ENCODE measurements around the gene GORASP1.

The GORASP1 gene

DNA sequence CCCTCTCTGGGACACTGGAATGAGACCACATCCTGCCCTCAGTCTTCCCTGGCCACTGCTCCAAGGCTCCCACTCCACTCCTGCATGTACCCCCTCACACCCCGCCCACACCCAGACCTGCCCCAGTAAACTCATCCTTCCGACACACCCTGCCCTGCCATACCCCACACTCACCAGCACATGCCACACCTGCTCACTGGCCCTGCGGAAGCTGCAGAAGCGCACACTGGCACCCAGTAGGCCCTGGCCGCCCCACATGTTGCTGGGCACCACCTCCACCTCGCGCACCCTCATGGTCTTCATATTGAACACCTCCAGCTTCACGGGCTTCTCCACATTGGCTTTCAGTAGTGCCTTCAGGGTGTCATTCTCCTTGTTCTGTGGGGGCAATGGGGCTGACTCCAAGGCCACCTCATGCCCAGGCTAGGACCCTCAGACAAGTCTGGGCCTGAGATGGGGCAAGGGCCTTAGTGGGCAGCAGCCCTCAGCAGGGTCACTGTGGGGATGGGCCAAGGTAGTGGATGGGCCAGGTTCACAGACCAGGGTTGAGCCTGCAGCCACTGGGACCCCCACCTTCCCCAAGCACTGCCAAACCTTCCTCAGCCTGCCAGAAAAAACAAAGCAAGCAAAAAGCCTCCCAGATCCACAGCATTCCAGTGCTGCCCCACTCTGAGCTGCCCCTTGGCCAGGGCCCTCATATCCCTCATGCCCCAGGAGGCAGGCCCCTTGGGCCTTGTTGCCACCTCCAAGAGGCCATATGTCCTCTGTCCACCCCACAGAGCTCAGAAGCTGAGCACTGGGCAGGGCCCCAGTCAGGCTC is 4.7 kb downstream of the GORASP1 start:
- DNase-seq (ENCODE audit: low read depth in 2 of 2) = no peak

DNA sequence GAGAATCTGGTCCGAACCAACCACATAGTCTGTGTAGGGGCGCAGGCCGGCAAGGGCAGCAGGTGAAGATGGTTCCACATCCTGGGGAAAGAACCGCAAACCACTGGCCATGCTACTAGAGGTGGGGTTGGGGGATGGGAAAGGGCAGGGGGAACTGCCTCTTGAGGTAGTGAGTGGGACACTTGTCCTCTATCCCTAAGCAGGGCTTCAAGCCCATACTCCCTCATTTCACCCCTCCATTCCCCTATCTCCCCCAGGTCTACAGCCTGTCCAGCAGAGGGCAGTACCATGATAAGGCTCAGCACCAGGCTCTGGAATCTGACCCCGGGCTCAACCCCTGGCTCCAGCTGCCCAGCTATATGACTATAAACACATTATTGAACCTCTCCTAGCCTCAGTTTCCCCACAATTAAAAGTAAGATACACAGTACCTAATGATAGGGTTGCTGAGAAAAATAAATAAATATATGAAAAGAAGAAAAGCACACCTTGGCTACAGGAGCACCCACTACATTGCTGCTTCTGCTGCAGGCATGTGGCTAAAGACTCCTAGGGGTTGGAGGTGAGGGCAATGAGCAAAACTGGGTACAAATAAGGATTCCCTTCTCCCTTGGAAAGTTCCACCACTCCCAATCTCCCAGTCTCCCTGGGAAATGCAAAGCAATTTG is 6.3 kb downstream of the GORASP1 start:
- DNase-seq (ENCODE audit: low read depth in 2 of 2) = no peak

DNA sequence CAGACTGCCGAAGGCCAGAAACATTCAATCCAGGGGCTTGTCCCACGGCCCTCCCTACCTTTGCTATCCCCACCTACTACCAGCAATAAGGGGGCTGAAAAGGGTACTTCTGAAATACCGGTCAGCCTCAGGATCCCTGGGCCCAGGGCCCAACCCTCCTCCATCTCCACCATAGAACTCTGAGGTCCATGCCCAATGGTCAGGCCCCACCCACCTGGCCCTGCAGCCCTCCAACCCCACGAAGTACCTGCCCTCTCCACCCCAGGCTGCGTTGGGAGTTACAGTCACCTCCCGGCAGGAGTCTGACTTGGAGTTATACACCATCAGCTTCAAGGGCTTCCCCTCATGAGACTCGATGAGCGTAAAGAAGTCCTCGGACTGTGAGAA is 6.9 kb downstream of the GORASP1 start:
- DNase-seq (ENCODE audit: low read depth in 2 of 2) = no peak

DNA sequence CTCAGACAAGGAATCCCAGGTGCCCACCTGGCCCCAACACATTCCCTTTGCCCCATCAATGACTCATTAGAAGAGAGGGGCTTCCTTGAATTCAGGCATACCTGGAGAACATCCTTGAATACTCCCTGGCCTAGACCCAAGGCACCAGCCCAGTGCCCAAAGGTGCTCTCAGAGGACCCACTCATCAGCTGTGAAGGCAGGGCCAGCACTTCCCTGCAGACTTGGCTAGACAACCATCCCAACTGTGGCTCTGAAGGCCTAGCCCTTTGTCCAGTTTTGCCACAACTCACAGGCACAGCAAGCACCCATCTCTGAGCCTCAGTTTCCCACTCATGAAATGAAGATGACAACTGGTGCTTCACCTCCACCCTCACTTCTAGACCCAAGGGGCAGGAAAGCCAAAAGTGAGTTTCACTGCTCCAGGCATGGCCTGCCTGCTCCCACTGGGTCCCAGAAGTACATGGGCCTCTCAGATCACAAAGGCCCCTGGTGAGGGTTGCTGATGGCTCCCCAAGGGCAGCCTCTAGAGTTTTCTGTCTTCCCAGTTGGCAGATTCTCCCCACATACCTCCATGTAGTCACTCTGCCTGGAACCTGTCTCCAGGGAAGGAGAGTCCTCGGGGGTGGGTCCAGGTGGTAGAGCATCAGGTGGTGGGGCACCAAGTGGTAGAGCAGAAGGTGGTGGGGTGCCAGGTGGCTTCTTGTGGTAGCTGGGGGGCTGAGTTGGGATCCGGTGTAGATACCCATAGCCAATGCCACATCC is 7.5 kb downstream of the GORASP1 start:
- DNase-seq (ENCODE audit: low read depth in 2 of 2) = no peak

DNA sequence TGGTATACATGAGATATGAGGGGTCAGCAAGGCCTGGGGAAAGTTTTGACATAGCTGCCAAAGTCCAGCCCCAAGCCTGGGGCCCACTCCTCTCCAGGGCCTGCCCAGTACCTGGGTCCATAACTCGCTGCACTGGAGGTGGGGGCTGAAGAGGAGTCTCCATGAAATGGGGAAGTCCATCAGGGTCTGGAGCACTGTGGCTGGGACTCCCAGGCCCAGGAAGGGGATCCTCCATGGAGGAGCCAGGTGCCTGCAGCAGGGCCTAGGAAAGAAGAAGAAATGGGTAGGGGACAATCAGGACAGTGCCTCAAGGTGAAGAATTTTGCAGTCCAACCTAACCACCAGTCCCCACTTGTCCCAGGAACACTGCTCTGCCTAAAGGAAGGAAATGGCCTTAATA is 8.2 kb downstream of the GORASP1 start:
- DNase-seq (ENCODE audit: low read depth in 2 of 2) = no peak

DNA sequence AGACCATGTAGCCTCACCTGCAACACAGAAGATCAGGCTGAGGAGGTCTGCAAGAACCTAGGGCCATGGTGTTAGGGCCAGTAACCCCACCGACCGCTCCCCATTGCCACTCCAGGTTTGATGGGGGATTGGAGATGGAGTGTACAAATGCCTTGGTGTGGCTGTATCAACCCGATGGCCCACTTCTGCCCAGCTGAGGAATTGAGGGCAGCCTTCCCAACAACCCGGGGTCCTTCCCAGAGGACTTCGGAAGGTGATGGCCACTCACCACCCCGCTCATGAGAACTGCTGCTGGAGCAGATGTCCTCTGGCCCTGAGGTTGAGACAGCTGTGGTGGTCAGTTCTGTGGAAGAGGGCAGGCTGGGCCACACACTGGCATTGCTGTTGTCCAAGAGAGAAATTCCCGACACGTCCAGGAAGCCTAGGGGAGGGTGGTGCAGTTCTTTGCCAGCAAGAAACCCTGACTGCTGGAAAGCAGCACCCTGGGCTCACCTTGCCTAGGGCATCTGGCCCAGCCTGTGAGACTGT is 8.9 kb downstream of the GORASP1 start:
- DNase-seq (ENCODE audit: low read depth in 2 of 2) = no peak

DNA sequence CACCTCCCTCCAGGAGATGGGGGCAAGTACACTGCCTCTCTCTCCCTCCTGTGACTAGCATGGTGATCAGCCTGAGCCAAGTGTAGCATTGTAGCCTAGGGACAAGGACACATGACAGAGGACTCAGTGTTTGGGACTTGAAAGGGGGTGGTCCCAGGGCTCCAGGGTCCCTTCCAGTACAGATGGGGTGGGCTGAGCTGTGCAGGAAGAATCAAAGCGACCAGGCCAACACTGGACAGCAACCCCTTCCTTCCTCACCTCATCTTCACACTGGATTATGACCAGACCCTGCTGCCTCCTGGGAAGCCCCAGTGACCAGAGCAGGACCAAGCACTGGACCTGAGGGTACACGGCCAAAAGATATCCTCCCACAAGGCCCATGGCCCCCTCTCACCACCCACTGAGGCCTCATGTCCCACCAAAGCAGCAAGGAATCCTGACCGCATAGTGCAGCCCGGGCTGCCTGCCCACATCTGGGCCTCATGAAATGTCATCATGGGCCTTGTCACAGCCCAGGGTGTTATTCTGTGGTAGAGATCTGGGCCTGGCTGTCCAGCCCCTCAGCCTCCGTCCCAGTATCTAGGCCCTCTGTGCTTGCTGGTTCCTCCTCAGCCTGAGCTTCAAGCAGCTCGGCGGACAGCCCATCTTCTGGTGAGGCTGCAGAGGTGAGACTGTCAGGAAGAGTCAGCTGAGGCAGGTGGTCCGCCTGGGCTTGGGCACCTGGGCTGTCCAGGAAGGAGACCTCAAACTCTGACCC is 9.5 kb downstream of the GORASP1 start:
- DNase-seq (ENCODE audit: low read depth in 2 of 2) = no peak

DNA sequence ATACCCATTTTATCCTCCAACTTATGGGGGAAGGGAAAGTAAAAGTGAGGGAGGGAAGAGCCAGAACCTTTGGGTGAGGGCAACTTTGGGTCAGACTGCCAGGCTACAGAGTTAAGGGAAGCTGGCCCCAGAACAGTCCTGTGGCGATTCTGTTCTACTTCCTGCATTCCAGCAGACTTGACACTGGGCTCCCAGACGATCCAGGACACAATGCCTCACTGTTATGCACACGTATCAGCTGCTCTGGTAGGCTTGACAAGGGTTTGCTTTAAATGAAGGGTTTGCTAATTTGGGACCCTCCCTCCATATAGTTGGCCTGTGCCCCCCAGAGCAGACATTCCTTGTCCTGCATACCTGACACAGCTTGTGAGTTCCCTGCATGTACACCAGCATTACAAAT is 10.7 kb downstream of the GORASP1 start:
- no peak for DNase-seq (ENCODE audit: low read depth in 2 of 2)

DNA sequence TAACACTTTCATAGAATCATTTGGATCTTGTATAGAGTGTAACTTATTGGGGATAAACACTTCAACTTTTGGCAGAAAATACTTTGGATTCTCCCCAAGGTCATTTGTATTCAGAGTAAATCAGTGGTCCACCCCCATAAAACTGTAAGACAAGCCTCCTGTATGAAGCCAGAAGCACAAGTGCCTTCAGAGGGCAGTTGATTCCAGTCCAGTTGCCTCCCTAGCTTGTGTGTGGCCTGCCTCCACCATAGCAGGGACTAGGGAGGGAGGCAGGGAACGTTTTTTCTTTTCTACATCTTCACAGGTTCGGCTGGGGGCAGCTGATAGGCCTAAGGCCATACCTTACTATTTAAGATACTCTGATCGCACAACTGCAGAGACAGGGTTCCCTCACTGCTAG is 11.6 kb downstream of the GORASP1 start:
- DNase-seq (ENCODE audit: low read depth in 2 of 2) = no peak

DNA sequence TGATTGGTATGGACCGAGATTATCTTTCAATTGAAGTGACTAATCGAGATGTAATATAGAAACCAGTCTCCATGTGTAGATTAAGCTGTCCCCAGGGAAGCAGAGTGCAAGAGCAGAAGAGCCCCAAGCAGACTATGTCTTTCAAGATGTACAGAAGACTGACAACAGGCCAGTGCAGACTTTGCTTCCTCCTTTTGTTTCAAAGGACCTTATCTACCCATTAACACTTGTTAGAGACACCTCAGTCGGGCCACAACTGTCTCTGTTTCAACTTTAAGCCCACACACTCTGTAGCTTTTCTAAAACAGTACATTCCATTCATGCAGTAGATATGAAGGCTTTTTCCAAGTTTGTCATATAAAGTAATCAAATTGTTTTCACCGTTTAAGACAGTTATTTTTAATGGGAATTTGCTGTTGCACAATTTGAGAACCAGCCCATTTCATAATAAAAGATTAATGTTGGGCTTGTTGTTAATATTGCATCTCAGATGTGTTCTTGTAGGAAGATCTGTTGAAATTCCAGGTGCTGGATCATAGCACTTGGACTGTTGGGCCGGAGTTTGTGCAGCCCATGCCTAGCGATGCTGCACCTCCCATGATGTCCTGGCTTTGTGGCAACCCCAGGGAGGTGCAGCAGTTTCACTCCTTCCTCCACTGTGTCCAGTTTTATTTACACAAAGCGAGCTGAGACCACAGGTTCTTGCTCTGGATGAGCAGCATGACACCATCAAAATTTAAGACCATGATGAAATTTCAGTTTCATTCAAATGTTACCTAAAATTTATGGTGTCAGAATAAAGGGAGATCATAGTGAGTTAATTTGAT is 12.4 kb downstream of the GORASP1 start:
- DNase-seq (ENCODE audit: low read depth in 2 of 2) = no peak

DNA sequence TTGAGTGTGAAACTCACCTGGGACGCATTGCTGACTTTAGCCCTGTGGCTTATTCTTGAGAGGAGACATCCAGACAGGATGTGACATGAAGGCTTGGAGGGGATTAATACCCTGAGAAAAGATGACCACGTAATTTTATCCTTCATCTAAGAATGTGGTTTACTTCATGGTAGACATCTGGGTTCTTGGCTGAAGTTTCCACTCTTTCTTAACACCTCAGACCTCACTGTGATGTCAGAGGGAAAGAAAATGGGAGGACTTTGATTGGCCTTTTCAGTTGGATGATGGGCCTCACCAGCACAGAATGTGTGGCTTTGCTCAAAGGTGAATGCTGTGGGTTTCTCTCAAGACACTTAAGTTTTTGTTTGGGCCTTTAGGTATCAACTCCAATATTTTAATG is 16.5 kb downstream of the GORASP1 start:
- no peak for DNase-seq (ENCODE audit: low read depth in 2 of 2)

DNA sequence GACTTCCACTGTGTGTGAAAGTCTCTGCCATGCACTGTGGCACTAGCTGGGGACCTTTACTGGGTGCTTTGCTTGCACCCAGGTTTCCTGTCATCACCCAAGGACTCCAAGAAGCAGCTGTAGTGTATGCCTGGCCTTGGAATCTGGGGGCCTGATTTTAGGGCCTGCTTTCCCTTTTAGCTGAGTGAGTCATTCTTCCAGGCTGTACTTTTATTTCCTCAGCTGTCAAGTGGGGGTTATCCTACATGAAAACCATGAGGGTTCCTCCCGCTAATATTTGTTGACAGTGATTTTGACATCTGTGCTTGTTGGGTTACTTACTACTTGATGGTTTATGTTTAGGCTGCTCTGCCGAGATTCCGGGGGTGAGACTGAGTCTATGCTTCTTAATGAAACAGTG is 18.5 kb downstream of the GORASP1 start:
- DNase-seq (ENCODE audit: low read depth in 2 of 2) = no peak

DNA sequence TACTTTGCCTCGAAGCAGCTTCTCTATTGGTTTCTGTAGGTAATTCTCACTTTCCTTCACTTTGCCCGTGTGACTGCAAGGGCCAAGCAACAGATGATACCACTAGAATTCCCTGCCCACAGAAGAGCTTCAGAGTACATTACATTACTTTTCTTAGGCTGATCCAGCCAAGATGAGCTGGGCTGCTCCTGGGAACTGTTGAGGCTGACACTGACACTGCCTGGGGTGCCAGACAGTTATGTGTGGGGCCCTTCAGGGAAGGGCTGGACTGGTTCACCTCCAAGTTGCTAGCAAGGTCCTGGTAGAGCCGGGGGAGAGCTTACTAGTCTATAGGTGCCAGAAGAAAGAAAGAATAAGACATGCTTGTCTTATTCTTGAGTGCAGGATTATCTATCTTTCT is 19.0 kb downstream of the GORASP1 start:
- DNase-seq (ENCODE audit: low read depth in 2 of 2) = no peak

DNA sequence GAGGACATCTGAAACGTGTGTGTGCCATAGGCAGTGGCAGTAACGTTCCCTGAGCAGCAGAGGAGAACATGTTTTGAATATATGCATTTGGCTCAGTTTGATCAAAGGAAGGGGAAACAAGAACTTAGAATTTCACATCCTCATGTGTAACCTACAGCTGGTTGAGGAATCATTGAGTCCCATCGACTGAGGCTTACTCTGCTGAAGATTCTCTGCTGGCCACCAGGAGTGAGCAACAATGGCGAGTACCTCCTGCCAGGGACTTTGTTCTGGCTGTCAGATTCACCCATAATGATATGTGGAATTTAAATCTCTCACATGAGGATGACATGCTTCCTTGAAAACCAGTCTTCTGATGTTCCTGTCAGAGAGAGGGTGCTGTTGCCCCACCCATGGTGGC is 21.3 kb downstream of the GORASP1 start:
- DNase-seq (ENCODE audit: low read depth in 2 of 2) = no peak

DNA sequence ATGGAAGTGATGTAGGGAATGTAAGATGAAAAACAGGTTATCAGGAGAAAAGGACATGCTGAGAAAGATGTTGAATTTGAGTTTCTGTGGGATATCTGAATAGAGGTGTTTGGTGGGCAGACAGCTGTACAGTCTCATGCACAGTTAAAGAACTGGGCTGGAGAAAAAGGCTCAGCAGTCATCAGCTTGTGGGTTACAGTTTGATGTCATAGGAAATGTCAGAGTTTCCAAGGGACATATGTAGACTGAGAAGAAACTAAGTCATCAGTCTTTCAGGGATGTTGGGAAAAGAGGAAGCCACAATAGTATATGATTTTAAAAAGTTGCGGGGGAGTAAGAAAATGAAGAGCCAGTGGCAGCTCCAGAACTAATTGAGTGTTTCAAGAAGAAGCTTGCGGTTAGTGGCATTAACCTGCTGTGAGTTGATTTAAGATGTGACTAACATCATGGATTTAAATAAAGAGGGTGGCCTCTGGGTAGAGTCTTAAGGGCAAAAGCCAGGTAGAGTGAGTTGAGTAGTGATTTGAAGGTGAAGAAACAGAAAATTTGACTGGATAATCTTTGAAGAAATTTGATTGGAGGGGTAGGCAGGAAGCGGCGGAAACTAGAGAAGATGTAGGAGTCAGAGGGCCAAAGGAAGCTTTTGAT is 24.6 kb downstream of the GORASP1 start:
- DNase-seq (ENCODE audit: low read depth in 2 of 2) = no peak

DNA sequence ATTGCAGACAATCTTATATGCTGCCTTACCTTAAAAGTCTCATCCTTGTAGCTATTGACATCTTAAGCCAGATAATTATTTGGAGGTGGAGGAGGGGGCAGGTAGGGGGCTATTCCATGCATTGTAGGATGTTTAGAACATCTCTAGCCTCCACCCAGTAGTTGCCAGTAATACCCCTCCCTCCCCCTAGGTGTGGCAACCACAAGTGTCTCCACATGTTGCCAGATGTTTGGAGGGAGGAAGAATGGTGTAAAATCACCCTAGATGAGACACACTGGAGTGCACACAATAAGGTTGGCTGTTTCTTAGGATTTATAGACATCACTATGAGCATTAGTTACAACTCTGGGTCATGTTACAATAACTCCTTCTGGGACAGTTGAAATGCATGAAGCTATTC is 27.4 kb downstream of the GORASP1 start:
- DNase-seq (ENCODE audit: low read depth in 2 of 2) = no peak

DNA sequence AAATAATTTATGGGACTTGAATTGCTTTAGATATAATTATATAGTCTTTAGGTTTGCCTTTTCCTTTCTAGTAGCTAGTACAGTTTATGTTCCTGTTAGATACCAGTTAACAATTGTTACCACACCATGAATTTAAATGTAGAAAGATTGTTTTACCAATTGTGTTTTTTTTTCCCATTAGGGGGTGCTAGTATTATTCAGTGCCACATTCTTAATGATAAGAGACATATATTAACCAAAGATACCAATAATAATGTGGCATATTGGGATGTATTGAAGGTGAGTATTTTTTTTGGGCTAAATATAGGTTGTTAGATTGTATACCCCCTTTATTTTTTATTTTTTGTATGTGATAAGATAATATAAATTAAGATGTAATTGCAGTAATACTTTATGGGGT is 27.9 kb downstream of the GORASP1 start:
- DNase-seq (ENCODE audit: low read depth in 2 of 2) = no peak

DNA sequence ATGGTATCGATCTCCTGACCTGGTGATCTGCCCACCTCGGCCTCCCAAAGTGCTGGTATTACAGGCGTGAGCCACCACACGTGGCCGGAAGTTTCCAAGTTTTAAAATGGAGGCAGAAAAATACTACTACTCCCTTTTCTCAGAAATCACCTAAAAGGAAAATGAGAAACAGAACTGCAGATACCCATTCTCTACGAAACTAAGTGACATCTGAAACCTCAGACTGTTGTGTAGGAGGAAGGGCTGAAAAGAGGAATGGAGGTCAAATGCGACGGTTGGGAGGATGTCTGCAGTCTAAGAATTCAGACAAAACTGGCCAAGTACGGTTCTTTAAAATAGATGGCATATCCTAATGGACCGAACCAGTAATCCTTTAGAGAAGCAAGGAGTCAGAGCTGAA is 31.5 kb downstream of the GORASP1 start:
- DNase-seq (ENCODE audit: low read depth in 2 of 2) = no peak

DNA sequence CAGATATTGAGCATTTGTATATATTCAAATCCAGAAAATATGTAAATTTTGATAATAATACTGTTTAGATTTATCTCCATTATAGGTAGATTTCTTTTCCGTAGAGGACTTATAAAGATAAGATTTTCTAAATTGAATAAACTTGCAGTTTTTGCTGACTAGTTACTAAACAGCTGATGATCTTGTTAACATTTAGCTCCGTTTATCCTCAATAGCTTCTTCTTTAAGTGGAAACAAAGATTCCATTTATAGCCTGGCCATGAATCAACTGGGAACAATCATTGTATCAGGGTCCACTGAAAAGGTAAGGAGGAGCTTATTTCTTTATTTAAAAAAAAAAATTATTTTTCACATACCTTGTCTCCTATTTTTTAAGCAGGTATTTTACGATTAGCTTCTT is 38.9 kb downstream of the GORASP1 start:
- no peak for DNase-seq (ENCODE audit: low read depth in 2 of 2)

DNA sequence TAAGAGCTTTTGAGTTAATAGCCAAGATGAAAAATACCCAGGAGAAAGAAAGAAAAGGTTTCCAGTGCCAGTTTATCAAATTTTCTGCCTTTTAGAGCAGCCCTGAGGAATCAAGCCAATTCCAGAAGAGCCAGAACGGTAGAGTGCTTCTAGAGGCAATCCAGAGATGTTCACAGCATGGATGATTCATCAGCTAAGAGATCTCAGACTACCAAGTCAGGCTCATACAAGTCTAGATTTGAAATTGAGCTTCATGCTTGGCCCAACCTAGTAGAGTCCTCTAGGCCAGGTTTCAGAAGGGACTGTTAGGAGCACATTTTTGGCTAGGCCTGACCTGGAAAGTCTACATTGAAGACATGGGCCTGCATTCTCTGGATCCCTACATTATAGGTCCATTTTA is 40.1 kb downstream of the GORASP1 start:
- no peak for DNase-seq (ENCODE audit: low read depth in 2 of 2)
